ENCODE results near the gene FNIP1. TPM values are rescaled to one million over a fixed set of nuclear protein-coding genes. Genes with fewer than 3 reads are reported as not detected.
"Not testable (repeated sequence)": the region's sequence is repeated elsewhere in the genome, so short reads cannot be mapped to it uniquely, and the experiment has no call there.

The FNIP1 gene
- total RNA-seq, 2 donors from 2014 or later: 19.9 to 25.6 TPM

GRCh38 chr5:131832702-131833101, 35.9 kb upstream of the FNIP1 start:
- peaks cover 43% of the 10 kb centered on the region for H3K9me3 Mint-ChIP-seq
- not testable (repeated sequence) for H3K4me1 ChIP-seq (ENCODE audit: control insufficient read depth, insufficient read depth, low read length); H3K4me3 Mint-ChIP-seq; H3K27me3 Mint-ChIP-seq (ENCODE audit: insufficient read depth); H3K27ac Mint-ChIP-seq; H3K27me3 ChIP-seq (ENCODE audit: control insufficient read depth, insufficient read depth, low read length, poor library complexity, severe bottlenecking); H3K36me3 ChIP-seq (ENCODE audit: control insufficient read depth, insufficient read depth, low read length); H3K27ac ChIP-seq (ENCODE audit: low read depth, low read length); H3K4me1 Mint-ChIP-seq; H3K4me3 ChIP-seq (ENCODE audit: low read length); H3K9me3 ChIP-seq (ENCODE audit: control insufficient read depth, low read length); H3K36me3 Mint-ChIP-seq (ENCODE audit: low read depth); DNase-seq; H3K9ac ChIP-seq (ENCODE audit: extremely low read depth, low read length, poor library complexity, severe bottlenecking)
- 79% methylated on average over 2 of the region's 2 CpGs; no CpG with 5 or more reads in 1 of the 2 experiments for WGBS, 2 experiments (ENCODE audit: insufficient coverage in 1 of 2, insufficient read length in 1 of 2)

GRCh38 chr5:131825404-131826013, 28.7 kb upstream of the FNIP1 start:
- H3K9ac ChIP-seq (ENCODE audit: extremely low read depth, low read length, poor library complexity, severe bottlenecking): no peak overlapping the region
- H3K27me3 Mint-ChIP-seq (ENCODE audit: insufficient read depth): no peaks in the 10 kb centered on the region
- H3K4me3 ChIP-seq (ENCODE audit: low read length): no peak overlapping the region
- no peaks in the 10 kb centered on the region for H3K27me3 ChIP-seq (ENCODE audit: control insufficient read depth, insufficient read depth, low read length, poor library complexity, severe bottlenecking)
- DNase-seq: peak; percentile 44
- no peaks in the 10 kb centered on the region for H3K36me3 ChIP-seq (ENCODE audit: control insufficient read depth, insufficient read depth, low read length)
- H3K36me3 Mint-ChIP-seq (ENCODE audit: low read depth): no peaks in the 10 kb centered on the region
- no peak overlapping the region for H3K27ac ChIP-seq (ENCODE audit: low read depth, low read length)
- WGBS, 2 experiments (ENCODE audit: insufficient coverage in 1 of 2, insufficient read length in 1 of 2): 89 to 100% methylated on average over 1 to 2 of the region's 2 CpGs
- H3K4me3 Mint-ChIP-seq: no peak overlapping the region
- peaks cover 2% of the 10 kb centered on the region for H3K4me1 Mint-ChIP-seq
- no peak for TF ChIP-seq CTCF (conservative IDR thresholded peaks at IDR 0.05)
- H3K4me1 ChIP-seq (ENCODE audit: control insufficient read depth, insufficient read depth, low read length): no peaks in the 10 kb centered on the region
- no peaks in the 10 kb centered on the region for H3K9me3 ChIP-seq (ENCODE audit: control insufficient read depth, low read length)
- peaks cover 8% of the 10 kb centered on the region for H3K9me3 Mint-ChIP-seq
- H3K27ac Mint-ChIP-seq: peak overlapping the region; percentile 32

GRCh38 chr5:131824631-131825030, 27.8 kb upstream of the FNIP1 start:
- H3K36me3 Mint-ChIP-seq (ENCODE audit: low read depth): no peaks in the 10 kb centered on the region
- H3K27me3 Mint-ChIP-seq (ENCODE audit: insufficient read depth): no peaks in the 10 kb centered on the region
- peaks cover 2% of the 10 kb centered on the region for H3K4me1 Mint-ChIP-seq
- Histone ChIP-seq H3K9me3 (ENCODE audit: control insufficient read depth, low read length) (no peaks in the 10 kb centered on the region), H3K27me3 (ENCODE audit: control insufficient read depth, insufficient read depth, low read length, poor library complexity, severe bottlenecking) (no peaks in the 10 kb centered on the region), H3K9ac (ENCODE audit: extremely low read depth, low read length, poor library complexity, severe bottlenecking) (no peak overlapping the region), H3K4me1 (ENCODE audit: control insufficient read depth, insufficient read depth, low read length) (no peaks in the 10 kb centered on the region), H3K4me3 (ENCODE audit: low read length) (no peak overlapping the region), H3K27ac (ENCODE audit: low read depth, low read length) (no peak overlapping the region), H3K36me3 (ENCODE audit: control insufficient read depth, insufficient read depth, low read length) (no peaks in the 10 kb centered on the region)
- no peak overlapping the region for H3K27ac Mint-ChIP-seq
- TF ChIP-seq CTCF (conservative IDR thresholded peaks at IDR 0.05): no peak
- no peak overlapping the region for H3K4me3 Mint-ChIP-seq
- WGBS, 2 experiments (ENCODE audit: insufficient coverage in 1 of 2, insufficient read length in 1 of 2): no CpG with 5 or more reads among the region's 1 CpG
- DNase-seq: no peak
- H3K9me3 Mint-ChIP-seq: peaks cover 5% of the 10 kb centered on the region

DNA sequence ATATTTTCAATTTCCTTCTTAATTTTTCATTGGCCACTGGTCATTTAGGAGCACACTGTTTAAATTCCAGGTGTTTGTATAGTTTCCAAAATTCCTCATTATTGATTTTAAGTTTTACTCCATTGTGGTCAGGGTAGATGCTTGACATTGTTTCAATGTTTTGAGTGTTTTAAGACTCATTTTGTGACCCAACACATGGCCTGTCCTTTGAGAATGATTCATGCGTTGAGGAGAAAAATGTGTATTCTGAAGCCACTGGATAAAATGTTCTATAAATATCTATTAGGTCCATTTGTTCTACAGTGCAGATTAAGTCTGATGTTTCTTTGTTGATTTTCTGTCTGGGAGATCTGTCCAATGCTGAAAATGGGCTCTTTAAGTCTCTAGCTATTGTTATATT, 24.4 kb upstream of the FNIP1 start:
- H3K9ac ChIP-seq (ENCODE audit: extremely low read depth, low read length, poor library complexity, severe bottlenecking): no peak overlapping the region
- no peak for DNase-seq
- no peak for TF ChIP-seq CTCF (conservative IDR thresholded peaks at IDR 0.05)
- Mint-ChIP-seq H3K27me3 (ENCODE audit: insufficient read depth) (no peaks in the 10 kb centered on the region), H3K4me3 (no peak overlapping the region), H3K9me3 (no peaks in the 10 kb centered on the region), H3K4me1 (peaks cover 2% of the 10 kb centered on the region), H3K27ac (no peak overlapping the region), H3K36me3 (ENCODE audit: low read depth) (no peaks in the 10 kb centered on the region)
- no peaks in the 10 kb centered on the region for H3K9me3 ChIP-seq (ENCODE audit: control insufficient read depth, low read length)
- no peak overlapping the region for H3K27ac ChIP-seq (ENCODE audit: low read depth, low read length)
- WGBS, 2 experiments (ENCODE audit: insufficient coverage in 1 of 2, insufficient read length in 1 of 2): 83 to 100% methylated on average over 1 of the region's 1 CpG
- H3K4me3 ChIP-seq (ENCODE audit: low read length): no peak overlapping the region
- H3K36me3 ChIP-seq (ENCODE audit: control insufficient read depth, insufficient read depth, low read length): no peaks in the 10 kb centered on the region
- no peaks in the 10 kb centered on the region for H3K27me3 ChIP-seq (ENCODE audit: control insufficient read depth, insufficient read depth, low read length, poor library complexity, severe bottlenecking)
- no peaks in the 10 kb centered on the region for H3K4me1 ChIP-seq (ENCODE audit: control insufficient read depth, insufficient read depth, low read length)
